Natural killer cell (primary cell): ENCODE results near the gene DLX5. TPM values are rescaled to one million over a fixed set of nuclear protein-coding genes. Genes with fewer than 3 reads are reported as not detected.

ENCODE experiments used
- ATAC-seq, 3 donors: fragments of 150-1000 bp in 2 of 3; fragments of 200-7000 bp in 1 of 3; cut with Tn5 transposase; 1 replicate in 1 of 3; 2 replicates in 2 of 3; pipeline ENCODE4 v1.10.0; 2021; ENCODE audit warnings: mild to moderate bottlenecking in 2 of 3, moderate library complexity in 2 of 3
- DNase-seq, 2 donors: peaks; one replicate each; pipeline versions ENCODE4 v3.0.0 to v3.0.0-alpha.2; 2013 to 2021; ENCODE audit warnings: mixed read lengths in 1 of 2
- H3K27ac ChIP-seq: one replicate; pipeline ENCODE4 v1.5.1; 2013; ENCODE audit warnings: mild to moderate bottlenecking, low read length
- H3K27me3 ChIP-seq: one replicate; pipeline ENCODE4 v1.6.1; 2013; ENCODE audit warnings: low read length; ENCODE audit not compliant: control insufficient read depth, insufficient read depth
- H3K36me3 ChIP-seq: one replicate; pipeline ENCODE4 v1.6.1; 2013; ENCODE audit warnings: low read length; ENCODE audit not compliant: control insufficient read depth, insufficient read depth
- H3K4me1 ChIP-seq: one replicate; pipeline ENCODE4 v1.6.1; 2013; ENCODE audit warnings: low read length; ENCODE audit not compliant: control insufficient read depth, insufficient read depth
- H3K4me3 ChIP-seq: one replicate; pipeline ENCODE4 v1.5.1; 2013; ENCODE audit warnings: low read length
- H3K9me3 ChIP-seq: one replicate; pipeline ENCODE4 v1.6.1; 2013; ENCODE audit warnings: low read length; ENCODE audit not compliant: control insufficient read depth, insufficient read depth
- H3K27ac Mint-ChIP-seq, 2 donors: one replicate each; pipeline ENCODE4 v1.8.0; 2022; ENCODE audit warnings: mild to moderate bottlenecking in 2 of 2, mixed read lengths in 2 of 2, moderate library complexity in 1 of 2
- H3K27me3 Mint-ChIP-seq, 2 donors: one replicate each; pipeline ENCODE4 v1.8.0; 2022; ENCODE audit warnings: low read depth in 2 of 2, mixed read lengths in 2 of 2
- H3K36me3 Mint-ChIP-seq: one replicate; pipeline ENCODE4 v1.8.0; 2022; ENCODE audit warnings: mixed read lengths
- H3K4me1 Mint-ChIP-seq, 2 donors: one replicate each; pipeline ENCODE4 v1.8.0; 2022; ENCODE audit warnings: mixed read lengths in 2 of 2
- H3K4me3 Mint-ChIP-seq: one replicate; pipeline ENCODE4 v1.8.0; 2022; ENCODE audit warnings: mild to moderate bottlenecking, moderate library complexity, mixed read lengths
- H3K9me3 Mint-ChIP-seq, 2 donors: one replicate each; pipeline ENCODE4 v1.8.0; 2022; ENCODE audit warnings: mixed read lengths in 2 of 2
- WGBS: methylation state at CpG from one replicate; pipeline ENCODE4 v1.1.7; 2013; ENCODE audit warnings: missing lambda C conversion rate; ENCODE audit not compliant: insufficient coverage; 5-methylcytosine and 5-hydroxymethylcytosine counted together
- intact Hi-C: fragments of 100-400 bp; cut with micrococcal nuclease; formaldehyde crosslinking; loops from one replicate; pipeline ENCODE4 v1.14.2; 2022
- total RNA-seq, 4 donors: library from RNA; stranded (reverse); fragments of 120-200 nt in 1 of 4; gene quantifications; one replicate each; pipeline versions ENCODE4 v1.2.3 to v1.2.4, GENCODE V29; 2013 to 2022
- TF ChIP-seq, protein P1 (sequence below): fragments of 200-600 bp; IDR thresholded peaks from one replicate; pipeline ENCODE4 v1.8.0; 2022; ENCODE audit warnings: antibody characterized with exemption

The DLX5 gene
- total RNA-seq, 3 donors from 2014 or later (not counting 1 experiment from before 2014, with no cell fraction given): not detected

DNA sequence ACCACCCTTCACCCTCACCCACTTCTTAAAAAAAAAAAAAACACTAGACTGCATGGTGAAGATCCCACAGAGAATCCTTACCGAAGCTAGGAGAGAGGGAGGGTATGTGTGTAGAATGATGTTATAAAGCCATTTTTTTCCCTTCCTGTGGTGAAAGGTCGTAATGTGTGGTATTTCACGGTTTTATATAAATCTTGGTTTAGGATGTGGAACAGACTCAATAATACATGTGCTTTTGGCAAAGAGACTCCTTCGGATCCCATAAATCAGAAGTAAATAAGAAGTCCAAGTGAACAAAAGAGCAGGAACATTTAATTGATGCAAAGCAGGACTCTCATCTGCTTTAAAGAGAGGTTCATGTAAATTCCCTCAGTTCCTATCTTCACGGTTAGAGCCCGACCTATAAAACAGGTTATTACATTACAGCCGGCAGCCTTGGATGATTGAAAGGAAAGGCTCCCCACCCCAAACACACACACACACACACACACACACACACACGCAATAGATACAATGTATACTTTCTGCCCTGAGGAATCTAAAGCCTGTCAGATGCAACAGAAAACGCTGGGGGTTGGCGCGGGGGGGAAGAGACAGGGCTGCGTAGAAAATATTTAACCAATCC lies 8.8 kb downstream of the DLX5 start:
- no peaks in the 10 kb centered on the region for H3K9me3 Mint-ChIP-seq
- no peak overlapping the region for H3K4me3 Mint-ChIP-seq
- H3K36me3 Mint-ChIP-seq: peaks cover 23% of the 10 kb centered on the region
- Histone ChIP-seq H3K27me3 (peaks cover 66% of the 10 kb centered on the region), H3K27ac (no peak overlapping the region), H3K4me3 (no peak overlapping the region), H3K36me3 (no peaks in the 10 kb centered on the region), H3K9me3 (no peaks in the 10 kb centered on the region), H3K4me1 (no peaks in the 10 kb centered on the region)
- H3K4me1 Mint-ChIP-seq: peaks cover 0 to 11% of the 10 kb centered on the region in 2 donors
- H3K27me3 Mint-ChIP-seq: peaks cover 79 to 100% of the 10 kb centered on the region in 2 donors
- intact Hi-C loops: no loop called here
- ATAC-seq (no peak), DNase-seq (no peak)
- TF ChIP-seq, protein P1, sequence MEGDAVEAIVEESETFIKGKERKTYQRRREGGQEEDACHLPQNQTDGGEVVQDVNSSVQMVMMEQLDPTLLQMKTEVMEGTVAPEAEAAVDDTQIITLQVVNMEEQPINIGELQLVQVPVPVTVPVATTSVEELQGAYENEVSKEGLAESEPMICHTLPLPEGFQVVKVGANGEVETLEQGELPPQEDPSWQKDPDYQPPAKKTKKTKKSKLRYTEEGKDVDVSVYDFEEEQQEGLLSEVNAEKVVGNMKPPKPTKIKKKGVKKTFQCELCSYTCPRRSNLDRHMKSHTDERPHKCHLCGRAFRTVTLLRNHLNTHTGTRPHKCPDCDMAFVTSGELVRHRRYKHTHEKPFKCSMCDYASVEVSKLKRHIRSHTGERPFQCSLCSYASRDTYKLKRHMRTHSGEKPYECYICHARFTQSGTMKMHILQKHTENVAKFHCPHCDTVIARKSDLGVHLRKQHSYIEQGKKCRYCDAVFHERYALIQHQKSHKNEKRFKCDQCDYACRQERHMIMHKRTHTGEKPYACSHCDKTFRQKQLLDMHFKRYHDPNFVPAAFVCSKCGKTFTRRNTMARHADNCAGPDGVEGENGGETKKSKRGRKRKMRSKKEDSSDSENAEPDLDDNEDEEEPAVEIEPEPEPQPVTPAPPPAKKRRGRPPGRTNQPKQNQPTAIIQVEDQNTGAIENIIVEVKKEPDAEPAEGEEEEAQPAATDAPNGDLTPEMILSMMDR: no peak
- no peak overlapping the region for H3K27ac Mint-ChIP-seq
- 3% methylated on average over 10 of the region's 12 CpGs for WGBS

DNA sequence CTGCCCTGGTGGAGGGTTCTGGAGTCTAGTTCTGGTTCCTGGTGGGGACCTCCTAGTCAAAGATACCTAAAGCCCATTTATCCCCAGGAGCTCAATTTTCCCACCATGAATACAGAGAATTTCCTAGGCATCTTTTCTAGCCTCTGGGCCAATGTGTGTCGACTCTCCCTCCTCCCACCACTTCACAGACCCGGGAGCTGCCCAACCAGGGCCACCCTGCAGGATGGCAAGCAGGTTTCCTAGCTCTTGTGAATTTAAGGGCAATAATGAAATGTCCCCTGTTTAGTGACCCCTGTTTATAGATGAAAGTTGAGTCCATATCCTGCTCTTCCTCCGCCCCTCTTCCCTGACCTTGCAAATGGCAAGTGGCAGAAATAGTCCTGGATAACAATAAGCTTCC lies 9.4 kb downstream of the DLX5 start:
- no peak overlapping the region for H3K27ac Mint-ChIP-seq
- peaks cover 0 to 11% of the 10 kb centered on the region in 2 donors for H3K4me1 Mint-ChIP-seq

DNA sequence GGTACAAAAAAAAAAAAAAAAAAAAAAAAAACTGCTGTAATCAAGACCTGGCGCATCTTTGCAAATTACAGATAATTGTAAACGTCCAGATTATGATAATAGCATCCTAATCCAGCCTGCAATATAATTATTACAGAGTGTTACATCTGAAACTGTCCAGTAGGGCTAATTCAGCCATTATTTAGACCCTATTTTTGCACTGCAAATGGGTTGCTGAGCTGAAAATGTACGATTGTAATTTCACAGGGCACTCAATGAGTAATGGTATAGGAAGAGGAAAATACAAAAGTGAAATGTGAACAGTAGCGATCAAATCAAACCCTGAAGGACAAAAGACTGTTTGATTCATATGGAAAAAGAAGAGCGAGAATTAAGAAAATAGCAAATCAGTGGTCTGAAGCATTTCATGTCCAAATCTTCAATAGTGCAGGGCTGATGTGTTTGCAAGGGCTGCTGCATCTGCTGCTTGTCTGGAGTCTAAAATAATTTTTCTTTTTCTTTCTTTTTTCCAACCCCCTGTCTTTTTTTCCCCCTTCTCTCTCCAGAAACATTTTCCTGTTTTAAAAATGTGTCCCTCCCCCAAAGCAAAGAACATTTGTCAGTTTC lies 10.4 kb downstream of the DLX5 start:
- Mint-ChIP-seq H3K27ac (no peak overlapping the region), H3K27me3 (peaks cover 75 to 98% of the 10 kb centered on the region in 2 donors), H3K9me3 (no peaks in the 10 kb centered on the region), H3K4me1 (peaks cover 0 to 11% of the 10 kb centered on the region in 2 donors), H3K4me3 (no peak overlapping the region), H3K36me3 (peaks cover 23% of the 10 kb centered on the region)
- intact Hi-C loops: no loop called here
- WGBS: 17% methylated on average over 5 of the region's 5 CpGs
- Histone ChIP-seq H3K4me1 (no peaks in the 10 kb centered on the region), H3K36me3 (no peaks in the 10 kb centered on the region), H3K4me3 (no peak overlapping the region), H3K27ac (no peak overlapping the region), H3K9me3 (no peaks in the 10 kb centered on the region), H3K27me3 (peaks cover 72% of the 10 kb centered on the region)
- ATAC-seq: no peak
- DNase-seq: no peak
- TF ChIP-seq, protein P1: no peak

More for the DNA sequence above, 9.4 kb downstream of the DLX5 start:
- DNase-seq (no peak), ATAC-seq (no peak)
- no peaks in the 10 kb centered on the region for H3K4me1 ChIP-seq
- Mint-ChIP-seq H3K9me3 (no peaks in the 10 kb centered on the region), H3K36me3 (peaks cover 23% of the 10 kb centered on the region), H3K4me3 (no peak overlapping the region), H3K27me3 (peaks cover 75 to 98% of the 10 kb centered on the region in 2 donors)
- H3K27me3 ChIP-seq: peaks cover 64% of the 10 kb centered on the region
- WGBS: 10% methylated on average over 3 of the region's 3 CpGs
- no peak overlapping the region for H3K4me3 ChIP-seq
- H3K36me3 ChIP-seq: no peaks in the 10 kb centered on the region
- H3K9me3 ChIP-seq: no peaks in the 10 kb centered on the region
- no peak overlapping the region for H3K27ac ChIP-seq
- TF ChIP-seq, protein P1: no peak
- intact Hi-C loops: no loop called here

DNA sequence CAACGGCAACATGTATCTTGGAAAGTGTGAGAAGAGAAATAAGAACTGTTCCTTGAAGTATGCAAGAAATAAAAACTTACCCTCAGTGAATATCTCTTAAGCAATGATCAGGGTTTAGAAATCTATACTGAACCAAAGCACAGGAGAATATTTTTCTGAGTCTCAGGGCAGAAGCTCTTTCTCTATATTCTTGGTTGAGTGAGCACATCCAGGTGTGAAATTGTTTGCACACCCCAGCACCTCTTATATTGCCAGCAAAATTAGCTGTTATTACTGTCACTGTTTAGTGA lies 10.8 kb downstream of the DLX5 start:
- TF ChIP-seq, protein P1: no peak
- H3K9me3 Mint-ChIP-seq: no peaks in the 10 kb centered on the region
- peaks cover 73% of the 10 kb centered on the region for H3K27me3 ChIP-seq
- peaks cover 23% of the 10 kb centered on the region for H3K36me3 Mint-ChIP-seq
- no peaks in the 10 kb centered on the region for H3K9me3 ChIP-seq
- no peak overlapping the region for H3K4me3 ChIP-seq
- intact Hi-C loops: no loop called here
- peaks cover 72 to 98% of the 10 kb centered on the region in 2 donors for H3K27me3 Mint-ChIP-seq
- no peak overlapping the region for H3K27ac Mint-ChIP-seq
- no peaks in the 10 kb centered on the region for H3K4me1 ChIP-seq
- no peak overlapping the region for H3K27ac ChIP-seq
- peaks cover 0 to 11% of the 10 kb centered on the region in 2 donors for H3K4me1 Mint-ChIP-seq
- H3K4me3 Mint-ChIP-seq: no peak overlapping the region
- no peaks in the 10 kb centered on the region for H3K36me3 ChIP-seq
- WGBS: no CpG with 5 or more reads among the region's 1 CpG
- DNase-seq: no peak
- no peak for ATAC-seq
